ENCODE results near the gene GIPC2.

DNA sequence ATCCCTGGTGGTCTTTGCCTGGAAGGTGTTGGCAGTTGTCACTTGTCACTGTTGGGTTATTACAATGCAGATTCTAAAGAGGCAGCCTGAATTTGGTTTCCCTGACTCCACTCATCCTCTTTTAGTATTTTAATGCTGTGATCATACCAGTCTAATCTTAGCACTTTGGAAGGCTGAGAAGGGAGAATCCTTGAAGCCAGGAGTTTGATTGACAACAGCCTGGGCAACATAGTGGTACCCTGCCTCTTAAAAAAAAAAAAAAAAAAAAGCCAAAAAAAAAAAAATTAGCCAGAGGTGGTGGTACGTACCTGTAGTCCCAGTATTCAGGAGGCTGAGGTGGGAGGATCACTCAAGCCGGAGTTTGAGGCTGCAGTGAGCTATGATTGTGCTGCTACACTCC, 7.7 kb downstream of the GIPC2 start:
- TF ChIP-seq, protein P1, sequence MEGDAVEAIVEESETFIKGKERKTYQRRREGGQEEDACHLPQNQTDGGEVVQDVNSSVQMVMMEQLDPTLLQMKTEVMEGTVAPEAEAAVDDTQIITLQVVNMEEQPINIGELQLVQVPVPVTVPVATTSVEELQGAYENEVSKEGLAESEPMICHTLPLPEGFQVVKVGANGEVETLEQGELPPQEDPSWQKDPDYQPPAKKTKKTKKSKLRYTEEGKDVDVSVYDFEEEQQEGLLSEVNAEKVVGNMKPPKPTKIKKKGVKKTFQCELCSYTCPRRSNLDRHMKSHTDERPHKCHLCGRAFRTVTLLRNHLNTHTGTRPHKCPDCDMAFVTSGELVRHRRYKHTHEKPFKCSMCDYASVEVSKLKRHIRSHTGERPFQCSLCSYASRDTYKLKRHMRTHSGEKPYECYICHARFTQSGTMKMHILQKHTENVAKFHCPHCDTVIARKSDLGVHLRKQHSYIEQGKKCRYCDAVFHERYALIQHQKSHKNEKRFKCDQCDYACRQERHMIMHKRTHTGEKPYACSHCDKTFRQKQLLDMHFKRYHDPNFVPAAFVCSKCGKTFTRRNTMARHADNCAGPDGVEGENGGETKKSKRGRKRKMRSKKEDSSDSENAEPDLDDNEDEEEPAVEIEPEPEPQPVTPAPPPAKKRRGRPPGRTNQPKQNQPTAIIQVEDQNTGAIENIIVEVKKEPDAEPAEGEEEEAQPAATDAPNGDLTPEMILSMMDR (conservative IDR thresholded peaks at IDR 0.05 in 1 of 2, IDR thresholded peaks at IDR 0.05 in 1 of 2; ENCODE audit: low read depth in 1 of 2, low read length in 2 of 2), result no peak
- TF ChIP-seq EZH2 (IDR thresholded peaks at IDR 0.05; ENCODE audit: low read length, missing control alignments), result no peak

Data from fibroblast of lung (primary cell).